Left hindlimb (tissue), 1 donor: ENCODE measurements around the gene BPIFB2.
"Not testable (repeated sequence)": the region's sequence is repeated elsewhere in the genome, so short reads cannot be mapped to it uniquely, and the experiment has no call there.

Experiments used
- DNase-seq: peaks from one replicate; pipeline ENCODE4 v3.0.0-alpha.2; 2018

Gene BPIFB2

DNA sequence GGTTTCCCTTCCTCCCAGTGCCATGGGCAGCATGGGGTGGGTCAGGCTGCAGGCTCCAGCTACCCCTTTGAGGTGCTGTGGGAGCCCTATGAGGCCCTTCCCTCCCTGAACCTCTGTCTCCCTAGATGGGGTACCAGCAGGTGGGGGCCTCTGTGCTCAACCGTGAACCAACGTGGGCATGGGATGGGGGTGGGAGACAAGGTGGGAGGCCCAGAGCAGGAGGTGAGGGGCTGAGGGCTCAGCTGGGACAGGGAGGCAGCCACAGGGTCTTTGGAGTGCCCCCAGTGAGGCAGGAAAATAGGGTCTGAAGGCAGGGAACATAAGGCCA lies 36.6 kb upstream of the BPIFB2 start:
- DNase-seq, result no peak

DNA sequence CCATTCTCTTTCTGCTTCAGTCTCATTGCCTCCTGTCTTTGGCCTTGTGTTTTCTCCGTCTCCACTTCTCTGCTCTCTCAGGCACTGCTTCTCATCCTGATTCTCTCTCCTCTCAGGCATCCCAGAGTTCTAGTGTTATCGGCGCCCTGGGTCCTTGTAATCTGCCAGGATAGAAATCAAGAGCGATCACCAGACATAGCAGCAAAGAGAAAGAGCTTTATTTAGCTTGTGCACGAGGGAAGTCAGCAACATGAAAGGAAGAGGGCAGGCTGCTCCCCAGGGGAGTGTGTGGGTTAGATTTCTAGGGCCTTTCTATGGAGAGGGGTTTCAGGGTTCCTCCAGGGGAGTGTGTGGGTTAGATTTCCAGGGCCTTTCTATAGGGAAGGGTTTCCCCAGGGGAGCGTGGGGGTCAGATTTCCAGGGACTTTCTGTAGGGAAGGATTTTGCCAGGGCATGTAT lies 35.8 kb upstream of the BPIFB2 start:
- DNase-seq, result no peak

DNA sequence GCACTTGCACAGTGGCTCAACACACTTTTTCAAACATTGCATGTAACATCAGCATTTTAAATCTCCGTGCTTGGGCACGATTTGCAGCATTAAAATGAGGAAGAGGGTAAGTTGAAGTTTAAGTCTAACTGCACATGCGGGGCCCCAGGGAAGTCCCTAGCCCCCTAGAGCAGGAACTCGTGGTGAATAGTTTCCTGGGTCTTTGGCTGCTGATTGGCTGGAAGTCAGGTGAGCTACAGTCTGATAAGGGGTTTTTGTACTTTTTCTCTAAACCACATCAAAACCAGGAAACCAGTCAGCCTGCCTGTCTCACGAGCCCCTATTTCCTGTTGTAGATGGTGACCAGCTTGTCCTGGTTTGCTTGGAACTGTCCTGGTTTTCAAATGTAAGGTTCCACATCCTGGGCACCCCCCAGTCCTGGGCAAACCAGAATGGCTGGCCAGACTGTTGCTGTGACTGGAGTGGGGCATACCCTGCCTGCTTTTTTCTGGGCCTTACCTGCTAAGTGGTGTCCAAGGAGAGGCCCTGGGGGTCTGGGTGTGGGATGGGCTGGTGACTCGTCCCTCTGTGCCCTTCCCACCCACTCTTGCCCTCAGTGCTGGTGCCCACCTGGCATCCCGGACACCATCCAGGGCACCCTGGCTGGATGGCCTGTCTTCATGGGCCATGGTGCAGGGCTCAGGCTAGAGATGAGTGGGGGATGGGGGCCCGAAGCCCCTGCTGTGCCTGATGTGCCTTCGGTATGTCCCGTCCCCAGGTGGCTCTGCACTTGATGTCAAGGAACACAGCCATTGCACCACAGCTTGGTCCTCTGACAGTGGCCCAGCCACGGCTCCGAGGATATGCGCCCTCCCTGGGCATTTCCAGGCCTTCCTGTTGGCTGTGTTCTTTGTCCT lies 35.1 kb upstream of the BPIFB2 start:
- DNase-seq, result no peak

DNA sequence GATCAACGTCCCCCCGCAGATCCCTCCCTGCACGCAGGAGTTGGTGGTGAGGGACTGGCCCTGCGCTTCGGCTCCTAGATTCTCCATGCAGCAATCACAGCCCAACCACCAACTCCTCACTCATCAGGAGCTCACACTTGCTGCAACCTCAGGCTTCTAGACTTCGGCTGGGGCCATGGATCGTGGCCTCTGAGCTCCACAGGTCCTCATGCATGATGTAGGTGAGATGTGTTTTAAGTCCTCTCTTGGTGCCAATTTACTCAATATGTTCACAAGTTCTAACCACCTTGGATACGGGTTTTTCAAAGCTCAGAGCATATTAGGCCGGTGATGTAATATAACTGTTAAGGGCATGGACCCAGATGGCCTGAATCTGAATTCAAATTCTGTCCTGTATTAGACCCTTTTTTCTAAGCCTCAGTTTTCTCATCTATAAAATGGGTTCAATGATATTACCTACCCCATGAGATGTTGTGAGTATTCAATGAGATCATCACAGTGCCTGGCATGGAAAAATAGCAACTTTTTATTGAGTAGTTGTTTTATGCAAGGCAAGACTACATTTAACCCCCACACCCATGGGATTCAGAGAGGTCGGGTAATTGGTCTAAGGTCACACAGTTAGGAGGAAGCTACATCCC lies 34.3 kb upstream of the BPIFB2 start:
- no peak for DNase-seq

DNA sequence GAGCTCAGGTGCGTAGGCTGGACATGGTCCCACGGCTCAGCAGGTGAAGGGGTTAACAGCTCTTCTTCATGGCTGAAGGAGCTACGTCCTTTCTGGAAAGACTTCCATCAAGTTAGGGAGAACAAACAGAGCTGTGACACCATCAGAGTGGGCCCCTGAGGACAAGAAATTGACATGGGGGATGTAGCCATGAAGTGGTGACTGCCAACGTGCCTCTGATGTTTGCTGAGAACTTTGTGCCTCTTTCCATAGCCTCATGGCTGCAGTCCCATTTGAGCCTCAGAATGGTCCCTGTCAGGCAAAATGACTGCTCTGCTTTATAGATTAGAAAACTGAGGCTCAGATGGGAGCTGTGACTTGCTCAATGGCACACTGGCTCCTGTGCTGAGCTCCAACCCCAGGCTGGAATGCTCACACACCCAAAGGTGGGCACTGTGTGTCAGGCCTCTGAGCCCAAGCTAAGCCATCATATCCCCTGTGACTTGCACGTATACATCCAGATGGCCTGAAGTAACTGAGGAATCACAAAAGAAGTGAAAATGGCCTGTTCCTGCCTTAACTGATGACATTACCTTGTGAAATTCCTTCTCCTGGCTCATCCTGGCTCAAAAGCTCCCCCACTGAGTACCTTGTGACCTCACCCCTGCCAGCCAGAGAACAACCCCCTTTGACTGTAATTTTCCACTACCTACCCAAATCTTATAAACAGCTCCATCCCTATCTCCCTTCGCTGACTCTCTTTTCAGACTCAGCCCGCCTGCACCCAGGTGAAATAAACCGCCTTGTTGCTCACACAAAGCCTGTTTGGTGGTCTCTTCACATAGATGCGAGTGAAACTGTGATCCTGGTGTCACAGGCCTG lies 33.1 kb upstream of the BPIFB2 start:
- not testable (repeated sequence) for DNase-seq

DNA sequence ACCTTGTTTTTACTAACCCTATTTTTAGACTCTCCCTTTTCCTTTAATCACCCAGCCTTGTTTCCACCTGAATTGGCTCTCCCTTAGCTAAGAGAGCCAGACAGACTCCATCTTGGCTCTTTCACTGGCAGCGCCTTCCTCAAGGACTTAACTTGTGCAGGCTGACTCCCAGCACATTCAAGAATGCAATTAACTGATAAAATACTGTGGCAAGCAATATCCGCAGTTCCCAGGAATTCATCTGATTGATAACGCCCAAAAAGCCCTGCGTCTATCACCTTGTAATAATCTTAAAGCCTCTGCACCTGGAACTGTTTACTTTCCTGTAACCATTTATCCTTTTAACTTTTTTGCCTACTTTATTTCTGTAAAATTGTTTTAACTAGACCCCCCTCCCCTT lies 32.4 kb upstream of the BPIFB2 start:
- not testable (repeated sequence) for DNase-seq

DNA sequence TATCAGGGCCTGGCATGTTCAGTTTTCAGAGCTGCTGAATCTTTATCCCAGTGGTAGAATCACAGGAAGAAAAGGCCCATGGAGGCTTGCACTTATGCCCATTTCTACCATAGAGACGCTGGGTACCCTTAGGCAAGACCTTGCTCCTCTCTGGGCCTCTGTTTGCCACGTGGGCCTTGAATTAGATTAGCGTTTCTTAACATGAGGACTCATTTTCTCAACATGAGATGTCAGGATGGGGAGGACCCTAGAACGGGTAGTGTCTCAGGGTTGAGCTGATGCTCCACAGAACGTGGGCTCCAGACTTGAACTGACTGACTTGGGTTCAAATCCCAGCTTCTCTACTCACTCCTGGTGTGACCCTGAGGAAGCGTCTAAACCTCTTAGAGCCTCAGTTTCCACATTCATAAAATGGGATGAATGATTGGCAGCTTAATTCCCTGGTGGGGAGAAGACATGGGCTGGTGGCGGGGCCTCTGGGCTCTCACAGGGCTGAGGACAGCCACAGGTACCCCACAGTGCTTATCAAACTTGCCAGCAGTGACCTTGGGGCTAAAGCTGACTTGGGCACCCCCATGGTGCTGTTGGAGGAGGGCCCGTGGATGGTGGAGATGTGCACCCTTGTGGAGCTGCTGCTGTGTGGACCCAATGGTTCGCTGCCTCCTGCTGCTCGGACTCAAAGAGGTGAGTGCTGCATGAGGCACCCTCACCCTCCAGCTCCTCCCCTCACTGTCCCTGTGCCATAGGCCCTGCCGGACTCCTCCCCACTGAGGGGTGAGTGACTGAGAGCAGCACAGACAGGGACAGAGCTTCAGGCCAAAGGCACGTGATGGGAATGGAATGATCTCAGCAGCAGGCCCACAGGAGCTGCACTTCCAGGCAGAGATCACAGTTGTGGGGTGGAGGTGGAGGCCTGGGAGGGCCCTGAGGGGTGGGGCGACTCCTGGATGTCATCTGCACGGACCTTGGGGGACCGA lies 31.5 kb upstream of the BPIFB2 start:
- no peak for DNase-seq

DNA sequence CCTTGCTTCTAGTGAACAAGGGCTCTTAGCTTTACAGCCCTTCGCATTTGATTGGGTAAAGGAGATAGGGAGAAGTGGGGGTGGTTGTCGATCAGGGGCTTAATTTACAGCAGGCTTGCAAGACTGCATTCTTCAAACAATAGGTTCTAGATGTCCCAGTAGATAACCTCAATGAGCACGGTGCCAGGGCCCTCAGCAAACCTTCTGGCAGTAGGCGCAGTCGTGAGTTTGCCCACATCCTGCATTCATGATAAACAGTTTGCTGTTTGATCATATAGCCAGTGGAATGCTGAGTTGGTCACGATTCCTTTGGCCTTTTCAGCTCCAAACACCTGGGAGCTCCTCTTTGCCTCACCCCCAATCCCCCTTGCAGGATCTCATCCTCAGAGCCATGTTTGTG lies 30.8 kb upstream of the BPIFB2 start:
- no peak for DNase-seq

DNA sequence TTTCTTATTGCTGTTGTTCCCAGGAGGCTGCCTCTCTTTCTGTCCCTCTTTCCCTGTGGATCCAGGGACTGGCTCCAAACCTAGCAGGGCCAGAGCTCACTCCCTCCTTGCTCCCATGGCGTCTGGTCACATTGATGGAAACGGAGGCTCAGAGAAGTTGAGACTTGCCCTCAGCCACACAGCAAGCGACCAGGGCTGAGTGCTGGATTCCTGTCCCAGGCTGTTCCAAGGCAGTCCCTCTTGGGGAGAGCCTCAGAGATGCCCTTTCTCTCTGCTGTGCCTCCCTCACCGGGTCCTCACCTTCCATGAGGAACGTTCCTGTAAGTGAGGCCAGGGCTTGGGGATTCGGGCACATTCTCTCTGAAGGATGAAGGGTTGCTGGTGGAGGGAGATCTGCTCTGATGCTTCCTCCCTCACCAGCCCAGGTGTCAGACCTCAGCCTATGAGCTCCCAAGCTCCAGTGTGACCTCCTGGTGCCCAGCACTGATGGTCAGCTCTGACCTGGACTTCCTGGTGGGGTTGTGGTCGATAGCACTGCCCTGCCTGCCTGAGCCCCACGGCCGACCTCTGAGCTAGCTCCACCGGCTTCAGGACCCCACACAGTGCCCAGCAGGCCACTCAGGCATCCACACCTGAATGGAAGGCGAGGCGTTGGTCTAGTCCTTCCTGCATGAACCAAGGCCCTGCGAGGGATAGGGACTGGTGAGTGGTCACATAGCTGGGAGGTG lies 30.1 kb upstream of the BPIFB2 start:
- no peak for DNase-seq

DNA sequence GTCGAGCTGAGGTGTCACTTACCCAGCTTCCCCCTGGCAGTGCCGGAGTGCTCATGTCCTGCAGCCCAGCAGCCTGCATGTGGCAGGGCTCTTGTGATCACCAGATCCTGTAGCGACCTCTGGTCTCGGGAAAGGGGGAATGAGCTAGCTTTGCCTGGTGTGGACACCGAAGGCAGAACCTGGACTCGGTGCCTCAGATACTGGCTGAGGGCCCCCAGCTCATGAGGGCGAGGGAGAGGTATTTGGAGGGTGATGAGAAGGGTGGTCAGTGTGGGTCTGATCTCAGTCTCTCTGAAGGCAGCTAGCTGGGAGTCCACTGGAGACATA lies 29.5 kb upstream of the BPIFB2 start:
- no peak for DNase-seq

DNA sequence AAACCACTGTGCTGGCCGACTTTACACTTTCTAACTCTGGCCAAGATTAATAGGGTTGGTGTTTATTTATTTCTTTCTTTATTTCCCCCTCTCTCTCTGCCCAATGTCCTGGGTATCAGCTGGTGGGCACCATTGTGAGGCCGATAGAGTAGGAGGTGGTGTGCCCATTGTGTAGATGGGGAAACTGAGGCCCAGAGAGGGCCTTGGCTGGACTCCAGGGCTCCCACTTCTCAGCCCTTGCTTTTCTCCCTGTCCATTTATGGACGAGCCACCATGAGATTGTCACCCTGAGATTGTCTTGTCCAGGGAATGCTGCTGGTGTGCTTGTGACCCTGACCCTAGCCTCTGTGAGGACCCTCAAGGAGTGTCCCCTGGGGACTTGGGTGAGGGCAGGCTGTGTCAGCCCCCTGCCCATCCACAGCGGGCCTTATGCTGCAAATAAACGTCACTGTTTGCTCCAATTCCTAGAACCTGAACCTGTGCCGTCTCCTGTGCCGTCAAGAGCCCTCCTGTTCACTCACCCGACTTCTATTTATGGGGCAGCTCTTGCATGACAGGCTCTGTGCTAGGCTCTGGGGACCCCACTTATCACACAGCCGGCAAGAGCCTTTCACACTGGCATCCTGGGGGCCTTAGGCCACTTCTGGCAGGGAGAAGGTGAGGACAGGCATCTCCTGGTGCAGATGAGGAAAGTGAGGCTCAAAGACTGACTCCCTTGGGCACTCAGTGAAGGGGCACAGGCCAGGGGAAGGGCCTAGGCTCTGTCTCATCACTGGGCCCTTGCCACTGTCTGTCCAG lies 28.1 kb upstream of the BPIFB2 start:
- no peak for DNase-seq

DNA sequence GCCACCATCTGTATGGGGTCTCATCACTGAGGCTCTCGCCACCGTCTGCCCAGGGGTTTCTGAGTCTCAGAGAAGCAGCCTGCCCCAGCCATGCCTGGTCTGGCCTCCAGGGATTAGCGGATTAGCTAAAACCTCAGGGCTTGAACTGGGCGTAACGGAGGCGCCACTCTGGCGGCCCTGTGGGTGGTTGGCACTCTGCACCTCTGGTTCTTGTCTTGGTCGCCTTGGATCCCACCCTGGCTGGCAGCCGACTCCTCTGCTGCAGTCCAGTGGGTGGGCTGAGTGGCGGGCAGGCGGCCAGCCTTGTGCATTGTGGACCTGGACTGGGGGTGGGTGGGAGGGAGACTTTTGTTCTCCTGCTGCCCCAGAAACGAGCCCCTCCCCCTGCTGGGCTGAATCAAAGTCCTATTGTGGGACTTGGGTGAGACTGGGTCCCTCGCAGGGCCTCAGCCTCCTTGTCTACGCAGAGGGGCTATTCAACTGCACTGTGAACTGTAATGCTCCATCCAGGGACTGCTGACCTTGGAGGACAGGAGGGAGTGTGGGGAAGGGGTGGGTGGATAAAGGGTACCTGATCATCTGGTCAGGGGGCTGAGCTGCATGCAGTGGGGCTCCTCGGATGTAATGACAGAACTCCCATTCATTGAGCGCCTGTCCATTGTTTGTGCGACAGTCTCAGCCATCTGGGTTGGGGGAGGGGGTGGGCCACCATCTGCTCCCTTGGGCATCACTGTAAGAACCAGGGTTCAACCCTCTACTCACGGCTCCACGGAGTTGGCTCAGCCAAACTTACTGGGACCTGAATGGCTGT lies 27.2 kb upstream of the BPIFB2 start:
- no peak for DNase-seq

DNA sequence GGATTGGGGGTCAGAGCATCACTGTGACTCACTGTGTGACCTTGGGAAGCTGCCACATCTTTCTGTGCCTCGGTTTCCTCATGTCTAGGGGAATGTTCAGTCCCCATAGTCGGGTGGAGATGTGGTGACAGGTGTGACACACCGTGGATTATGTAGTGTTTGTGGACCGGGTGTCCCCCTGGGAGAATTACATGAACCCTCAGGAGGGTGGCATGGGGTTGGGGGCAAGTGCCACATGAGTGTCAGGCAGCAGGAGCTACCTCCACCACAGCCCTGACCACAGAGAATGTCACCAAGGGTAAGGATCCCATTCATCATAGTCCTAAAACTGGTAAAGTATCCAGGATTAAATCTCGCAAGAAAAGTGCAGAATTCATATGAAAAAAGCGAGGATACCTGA lies 26.5 kb upstream of the BPIFB2 start:
- DNase-seq, result no peak

DNA sequence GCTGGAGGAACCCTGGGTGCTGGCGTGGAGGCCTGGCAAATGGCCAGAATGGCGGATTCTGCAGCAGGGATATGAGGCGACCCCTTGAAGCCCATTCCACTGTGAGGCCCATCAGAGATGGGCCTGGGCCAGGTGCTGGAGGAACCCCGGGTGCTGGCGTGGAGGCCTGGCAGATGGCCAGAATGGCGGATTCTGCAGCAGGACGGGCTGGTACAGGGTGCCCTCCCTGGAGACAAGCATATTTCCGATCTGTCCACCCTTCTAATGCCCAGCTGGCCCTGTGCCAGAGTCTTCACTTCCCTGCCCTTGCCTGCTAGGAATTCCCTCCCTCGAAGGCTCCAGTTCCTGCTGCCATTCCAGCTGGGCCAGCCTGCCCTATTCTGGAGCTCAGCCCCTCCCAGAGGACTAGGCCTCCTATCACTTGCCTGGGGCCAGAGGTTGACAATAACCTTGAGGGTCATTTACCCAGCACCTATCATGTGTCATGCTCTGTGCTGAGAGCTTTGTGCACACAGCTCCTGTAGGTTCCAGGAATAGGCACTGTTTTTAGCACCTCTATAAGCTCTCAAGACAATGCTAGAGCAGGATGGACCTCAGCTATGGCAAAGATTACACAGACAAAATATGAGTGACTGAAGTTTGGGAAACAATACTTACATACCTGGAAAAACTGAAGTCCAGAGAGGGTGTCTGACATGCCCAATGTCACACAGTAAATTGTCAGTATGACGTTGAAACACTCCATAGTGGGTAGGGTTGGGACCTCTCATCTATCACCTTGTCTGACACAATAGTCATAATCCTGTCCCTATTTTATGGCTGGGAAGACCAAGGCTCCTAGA lies 24.7 kb upstream of the BPIFB2 start:
- DNase-seq, result no peak

DNA sequence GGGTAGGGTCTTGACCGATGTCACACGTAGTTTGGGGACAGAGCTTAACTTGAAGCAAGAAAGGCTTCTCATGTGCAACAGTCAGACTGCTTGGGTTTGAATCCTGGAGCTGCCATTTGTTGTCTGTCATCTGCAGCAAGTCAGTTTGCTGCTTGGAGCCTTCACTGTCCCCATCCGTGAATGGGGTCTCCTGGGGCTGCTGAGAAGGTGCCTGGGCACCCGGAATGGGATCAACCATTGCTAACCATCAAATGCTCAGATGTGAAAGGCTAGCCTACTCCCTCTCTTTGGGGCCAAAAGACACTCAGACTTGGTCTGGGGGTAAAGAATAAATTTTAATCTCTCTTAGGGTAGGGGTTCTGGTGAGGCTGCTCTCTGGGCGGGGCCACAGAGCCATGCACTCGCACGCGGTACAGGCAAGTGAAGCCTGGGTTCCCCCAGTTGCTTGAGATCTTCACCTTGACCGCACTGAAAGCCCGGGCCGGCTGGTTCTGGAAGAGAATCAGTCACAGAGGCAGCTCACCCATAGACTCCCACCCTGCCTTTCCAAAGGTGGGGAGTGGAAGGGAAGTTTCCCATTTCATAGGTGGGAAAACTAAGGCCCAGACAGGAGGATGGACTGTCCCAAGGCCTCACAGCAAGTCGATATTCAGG lies 23.9 kb upstream of the BPIFB2 start:
- DNase-seq, result no peak

DNA sequence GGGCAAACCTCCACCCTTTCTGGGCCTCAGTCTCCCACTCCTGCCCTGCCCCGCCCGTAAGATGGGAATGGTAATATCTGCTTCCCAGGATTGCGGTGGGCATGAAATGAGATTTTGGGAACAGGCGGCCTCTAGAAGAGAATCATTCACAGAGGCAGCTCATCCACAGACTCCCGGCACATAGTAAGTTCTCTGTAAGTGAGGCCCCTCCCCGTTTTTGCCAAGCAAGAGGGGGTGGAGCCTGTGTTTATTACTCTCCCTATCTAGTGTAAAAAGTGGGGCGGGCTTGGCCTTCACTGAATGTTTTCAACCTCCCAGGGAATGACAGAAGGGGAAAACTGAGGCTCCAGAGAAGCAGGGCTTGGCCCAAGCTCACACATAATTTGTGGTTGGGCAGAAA lies 23.3 kb upstream of the BPIFB2 start:
- no peak for DNase-seq

DNA sequence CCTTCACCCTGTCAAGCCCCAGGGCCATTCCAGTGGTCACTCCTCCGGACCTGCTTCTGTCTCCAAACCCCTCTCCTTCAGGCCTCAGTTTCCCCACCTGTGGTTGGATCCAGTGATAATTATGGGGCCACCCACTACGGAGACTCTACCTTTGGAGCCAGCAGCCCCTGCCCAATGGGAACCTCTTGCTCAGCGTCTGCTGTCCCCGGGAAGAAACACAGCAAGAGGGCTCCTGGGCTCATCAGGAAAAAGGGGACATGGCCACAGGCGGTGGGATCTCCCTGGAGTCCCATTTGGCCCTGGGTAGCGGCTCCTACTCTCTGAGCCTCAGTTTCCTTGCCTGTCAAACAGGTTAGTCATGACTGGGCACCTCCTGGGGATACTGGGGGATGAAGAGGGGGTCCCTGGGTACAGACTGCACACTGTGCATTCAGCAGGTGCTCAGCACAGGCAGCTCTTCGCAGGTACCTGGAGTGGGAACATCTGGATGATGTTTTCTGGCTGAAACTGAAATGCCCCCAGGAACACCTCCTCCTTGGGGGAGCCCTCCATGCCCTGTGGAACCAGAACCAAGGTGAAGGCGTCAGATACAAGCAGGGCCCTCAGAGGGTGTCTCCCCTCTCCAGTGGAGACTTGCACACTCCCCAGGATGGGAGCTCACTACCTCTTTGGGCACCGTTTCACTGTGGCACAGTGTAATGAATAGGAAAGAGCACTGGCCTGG lies 22.7 kb upstream of the BPIFB2 start:
- no peak for DNase-seq

DNA sequence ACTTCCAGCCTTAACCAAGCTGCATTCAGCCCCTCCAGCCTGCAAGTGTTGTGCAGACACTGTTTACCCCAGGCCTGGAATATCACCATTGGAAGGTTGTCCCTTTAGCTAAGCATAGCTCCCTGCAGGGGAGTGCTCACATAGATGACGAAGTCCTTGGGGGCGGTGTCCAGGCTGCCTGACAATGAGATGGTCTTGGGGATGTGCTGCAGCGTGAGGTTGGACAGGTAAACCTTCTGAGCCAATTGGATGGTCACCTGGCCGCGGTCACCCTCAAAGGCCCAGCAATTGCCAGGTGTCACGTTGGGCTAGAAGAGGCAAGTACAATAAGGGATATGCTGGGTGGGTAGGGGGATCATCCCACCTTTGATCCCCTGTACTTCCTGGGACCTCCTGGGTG lies 21.9 kb upstream of the BPIFB2 start:
- DNase-seq, result no peak
